GM10847 (cell line): Measurements from ENCODE around the gene TNS3.

ENCODE experiments used
- POLR2A ChIP-seq: IDR thresholded peaks from 2 replicates; pipeline ENCODE4 v1.6.1; 2011; ENCODE audit not compliant: insufficient read length; ENCODE audit errors: extremely low read depth

Gene TNS3

GRCh38 chr7:47295606-47296005 lies 286.3 kb downstream of the TNS3 start:
- TF ChIP-seq POLR2A = no peak

GRCh38 chr7:47294556-47295222 lies 287.2 kb downstream of the TNS3 start:
- TF ChIP-seq POLR2A = no peak

- no peak for TF ChIP-seq POLR2A
Measured at GRCh38 chr7:47293884-47294555, 287.9 kb downstream of the TNS3 start.

GRCh38 chr7:47292832-47293309 lies 289.0 kb downstream of the TNS3 start:
- TF ChIP-seq POLR2A = no peak

- no peak for TF ChIP-seq POLR2A
Measured at GRCh38 chr7:47291461-47292081, 290.3 kb downstream of the TNS3 start.

GRCh38 chr7:47290867-47291266 lies 291.0 kb downstream of the TNS3 start:
- TF ChIP-seq POLR2A = no peak

GRCh38 chr7:47290466-47290865 lies 291.4 kb downstream of the TNS3 start:
- no peak for TF ChIP-seq POLR2A

- no peak for TF ChIP-seq POLR2A
Measured at GRCh38 chr7:47288060-47288459, 293.9 kb downstream of the TNS3 start.

GRCh38 chr7:47285860-47286491 lies 295.9 kb downstream of the TNS3 start:
- TF ChIP-seq POLR2A = no peak

GRCh38 chr7:47284691-47285635 lies 296.9 kb downstream of the TNS3 start:
- TF ChIP-seq POLR2A = no peak

- no peak for TF ChIP-seq POLR2A
Measured at GRCh38 chr7:47283497-47284131, 298.3 kb downstream of the TNS3 start.

GRCh38 chr7:47282790-47283496 lies 299.0 kb downstream of the TNS3 start:
- no peak for TF ChIP-seq POLR2A

- TF ChIP-seq POLR2A = no peak
Measured at GRCh38 chr7:47281966-47282643, 299.8 kb downstream of the TNS3 start.
